K562 (cell line): ENCODE data around the gene PATJ. TPM values are rescaled to one million over a fixed set of nuclear protein-coding genes. Genes with fewer than 3 reads are reported as not detected.

ENCODE experiments used
- ATAC-seq: fragments of 200-7000 bp; cut with Tn5 transposase; 3 replicates; pipeline ENCODE4 v1.9.1; 2020; ENCODE audit warnings: moderate library complexity
- BruUV-seq: library from RNA; stranded (reverse); fragments of 400-500 nt; replicated peaks from 2 replicates; lab custom pipeline; 2021; lab: Mats Ljungman, UMichigan
- CTCF ChIA-PET: fragments of 300-600 bp; formaldehyde crosslinking; extraction: SDS; loops from one replicate; lab custom pipeline; 2021; ENCODE audit warnings: low intra/inter-chr PET ratio; lab: Yijun Ruan, JAX
- POLR2A ChIA-PET: fragments of 300-600, 350-650 bp; sonication (Branson Sonifier 250); formaldehyde crosslinking; extraction: SDS; loops from one replicate; lab custom pipeline; 2021; ENCODE audit warnings: antibody characterized with exemption, inconsistent platforms; lab: Yijun Ruan, JAX
- DNase-seq, 4 experiments: peaks; one replicate each; pipeline versions ENCODE4 v3.0.0 to v3.0.0-alpha.2; 2011 to 2018; ENCODE audit warnings: low spot score in 3 of 4, mixed read lengths in 3 of 4; ENCODE audit errors: extremely low read depth in 1 of 4
- FAIRE-seq: peaks from 2 replicates; lab custom pipeline; 2011; peaks lifted over from hg19 to GRCh38; lab: Jason Lieb, UNC
- H2AFZ ChIP-seq: 2 replicates; pipeline ENCODE4 v1.6.0; 2011; ENCODE audit warnings: low read depth, low read length, control low read depth, inconsistent platforms
- H3K27ac ChIP-seq: fragments of 200-600 bp; 3 replicates; pipeline ENCODE4 v1.8.0; 2011; ENCODE audit warnings: low read depth, mild to moderate bottlenecking, control low read depth, inconsistent platforms, low read length, moderate library complexity, mixed read lengths; ENCODE audit errors: extremely low read depth
- H3K27me3 ChIP-seq, 2 experiments: fragments of 300-600 bp in 1 of 2; 2 replicates in 1 of 2; 3 replicates in 1 of 2; pipeline versions ENCODE4 v1.6.0 to v1.8.0; 2011; ENCODE audit warnings: inconsistent platforms in 2 of 2, low read length in 2 of 2, mild to moderate bottlenecking in 1 of 2, mixed read lengths in 1 of 2, moderate library complexity in 1 of 2; ENCODE audit not compliant: control insufficient read depth in 2 of 2, insufficient read depth in 2 of 2
- H3K36me3 ChIP-seq: fragments of 300-600 bp; 3 replicates; pipeline ENCODE4 v1.8.0; 2011; ENCODE audit warnings: mild to moderate bottlenecking, low read length, inconsistent platforms; ENCODE audit not compliant: control insufficient read depth, insufficient read depth
- H3K4me1 ChIP-seq, 2 experiments: fragments of 200-600 bp in 1 of 2; replicated peaks in 1 of 2; 2 replicates in 1 of 2; 3 replicates in 1 of 2; pipeline versions ENCODE4 v1.5.1 to v1.8.0; 2011; ENCODE audit warnings: inconsistent platforms in 2 of 2, low read length in 2 of 2, mild to moderate bottlenecking in 1 of 2, mixed read lengths in 1 of 2, moderate library complexity in 1 of 2; ENCODE audit not compliant: control insufficient read depth in 2 of 2, insufficient read depth in 2 of 2
- H3K4me2 ChIP-seq: 2 replicates; pipeline ENCODE4 v1.6.1; 2011; ENCODE audit warnings: low read length, control low read depth, inconsistent platforms, mixed read lengths; ENCODE audit not compliant: insufficient read depth
- H3K4me3 ChIP-seq: fragments of 200-600 bp; sonication (generic), shearing (Covaris generic); 2 replicates; pipeline ENCODE4 v1.5.1; 2016; ENCODE audit warnings: control low read depth, inconsistent platforms
- H3K79me2 ChIP-seq: fragments of 200-600 bp; 3 replicates; pipeline ENCODE4 v1.8.0; 2011; ENCODE audit warnings: low read length, inconsistent platforms; ENCODE audit not compliant: control insufficient read depth, insufficient read depth
- H3K9ac ChIP-seq, 2 experiments: 2 replicates each; pipeline versions ENCODE4 v1.6.0 to v1.6.1; 2011; ENCODE audit warnings: low read depth in 2 of 2, low read length in 2 of 2, control low read depth in 1 of 2, inconsistent platforms in 1 of 2, mild to moderate bottlenecking in 1 of 2, mixed read lengths in 1 of 2; ENCODE audit not compliant: insufficient read depth in 1 of 2
- H3K9me1 ChIP-seq: one replicate; pipeline ENCODE4 v1.6.0; 2011; ENCODE audit warnings: inconsistent platforms, mild to moderate bottlenecking, low read length, moderate library complexity; ENCODE audit not compliant: control insufficient read depth, insufficient read depth
- H3K9me3 ChIP-seq: replicated peaks from 2 replicates; pipeline ENCODE4 v1.5.1; 2011; ENCODE audit warnings: low read depth, low read length, inconsistent platforms; ENCODE audit not compliant: control insufficient read depth, insufficient read depth
- H4K20me1 ChIP-seq: replicated peaks from 2 replicates; pipeline ENCODE4 v1.6.1; 2011; ENCODE audit warnings: low read length, inconsistent platforms, mixed read lengths; ENCODE audit not compliant: control insufficient read depth, insufficient read depth
- BMI1 ChIP-seq: fragments of 150-350 bp; IDR thresholded peaks from 2 replicates; pipeline ENCODE4 v1.6.1; 2014; ENCODE audit warnings: low read length
- BRD9 ChIP-seq: fragments of 450-650 bp; IDR thresholded peaks from 2 replicates; pipeline ENCODE4 v1.6.1; 2018; ENCODE audit warnings: low read depth; ENCODE audit not compliant: partially characterized antibody
- DMBX1 ChIP-seq: fragments of 250-450 bp; sonication (Bioruptor Pico); IDR thresholded peaks from 2 replicates; pipeline ENCODE4 v1.8.0; 2022; ENCODE audit warnings: inconsistent platforms, mild to moderate bottlenecking, moderate library complexity, borderline replicate concordance
- EWSR1 ChIP-seq: fragments of 450-650 bp; IDR thresholded peaks from 2 replicates; pipeline ENCODE4 v1.6.1; 2018; ENCODE audit warnings: borderline replicate concordance, mild to moderate bottlenecking, low read depth, moderate library complexity; ENCODE audit not compliant: partially characterized antibody
- GATA2 ChIP-seq: sonication (generic); formaldehyde crosslinking; IDR thresholded peaks from 2 replicates; pipeline ENCODE4 v1.4.0; 2020; ENCODE audit warnings: mild to moderate bottlenecking, missing genetic modification reagents
- HDAC8 ChIP-seq: fragments of 450-650 bp; IDR thresholded peaks from 2 replicates; pipeline ENCODE4 v1.6.1; 2016; ENCODE audit warnings: mild to moderate bottlenecking, missing genetic modification characterization, moderate library complexity, missing compliant biosample characterization
- NR1H2 ChIP-seq: sonication (generic); formaldehyde crosslinking; IDR thresholded peaks from 2 replicates; pipeline ENCODE4 v1.4.0; 2020; ENCODE audit warnings: mild to moderate bottlenecking, missing genetic modification reagents
- NR2C2 ChIP-seq, 2 experiments: fragments of 200-800 bp in 1 of 2; sonication (Bioruptor generic) in 1 of 2; sonication (generic) in 1 of 2; formaldehyde crosslinking in 1 of 2; IDR thresholded peaks; 2 replicates each; pipeline versions ENCODE4 v1.6.1 to v1.8.0; 2016 to 2022; ENCODE audit warnings: mild to moderate bottlenecking in 1 of 2, missing compliant biosample characterization in 1 of 2, missing genetic modification characterization in 1 of 2, missing genetic modification reagents in 1 of 2
- NUFIP1 ChIP-seq: fragments of 450-650 bp; IDR thresholded peaks from 2 replicates; pipeline ENCODE4 v1.6.1; 2018; ENCODE audit not compliant: partially characterized antibody
- POLR2A ChIP-seq: fragments of 450-650 bp; conservative IDR thresholded peaks from 2 replicates; pipeline ENCODE4 v1.6.1; 2016
- ZNF282 ChIP-seq: sonication (generic); formaldehyde crosslinking; IDR thresholded peaks from 2 replicates; pipeline ENCODE4 v1.8.1; 2023; ENCODE audit warnings: missing genetic modification reagents
- ZNF316 ChIP-seq: fragments of 450-650 bp; IDR thresholded peaks from 2 replicates; pipeline ENCODE4 v1.6.1; 2016
- ZNF408 ChIP-seq: fragments of 250-450 bp; sonication (Bioruptor Pico); IDR thresholded peaks from 2 replicates; pipeline ENCODE4 v1.4.0; 2020; ENCODE audit warnings: low read depth, mild to moderate bottlenecking, moderate library complexity
- ZNF77 ChIP-seq: fragments of 250-450 bp; sonication (Bioruptor Pico); IDR thresholded peaks from 2 replicates; pipeline ENCODE4 v1.5.0; 2020
- WGBS: fragments of 100-300 bp; shearing (Covaris generic); methylation state at CpG from one replicate; pipeline ENCODE4 v1.1.6; 2016; ENCODE audit warnings: low coverage, mixed read lengths; ENCODE audit not compliant: insufficient coverage; ENCODE audit errors: missing lambda C conversion rate; 5-methylcytosine and 5-hydroxymethylcytosine counted together
- in situ Hi-C: fragments of 300-500 bp; cut with MboI; formaldehyde crosslinking; loops from 4 replicates; pipeline ENCODE4 v1.15.0; 2018; ENCODE audit warnings: inconsistent platforms, mixed read lengths
- intact Hi-C: fragments of 100-400 bp; cut with micrococcal nuclease; formaldehyde crosslinking; loops from 2 replicates; pipeline ENCODE4 v1.14.2; 2022
- polyA plus RNA-seq, 8 experiments: library from polyadenylated mRNA; depleted of rRNA in 4 of 8; stranded (reverse) in 5 of 8; unstranded in 3 of 8; fragments of >200 nt; fragmentation: Nextera tagmentation in 2 of 8; fragmentation: Illumina TruSeq in 1 of 8; extraction: Ambion mirVana in 2 of 8; extraction: Trizol in 1 of 8; gene quantifications; 2 replicates each; pipeline versions ENCODE4 v1.2.1 to v1.2.3, GENCODE V29; 2011 to 2014; ENCODE audit warnings: inconsistent platforms in 1 of 8, missing spikeins in 1 of 8
- total RNA-seq, 7 experiments: library from RNA; depleted of rRNA in 6 of 7; stranded (reverse); fragments of >200 nt in 6 of 7; fragmentation: Illumina TruSeq in 2 of 7; extraction: Trizol in 2 of 7; gene quantifications; 2 replicates each; pipeline versions ENCODE4 v1.2.1 to v1.2.3, GENCODE V29; 2011 to 2021; ENCODE audit warnings: low replicate concordance in 1 of 7
- TF ChIP-seq, protein P1 (sequence below), 2 experiments: fragments of 450-650 bp; formaldehyde crosslinking in 1 of 2; IDR thresholded peaks; 2 replicates each; pipeline versions ENCODE4 v1.4.0 to v1.6.1; 2014 to 2020; ENCODE audit warnings: mild to moderate bottlenecking in 2 of 2, borderline replicate concordance in 1 of 2, low read depth in 1 of 2

Gene PATJ
- total and polyA plus RNA-seq, 9 of the 15 experiments (the other 6 are each of a cell fraction or from before 2014, with no cell fraction given): 0.22 TPM; not detected in 8

DNA sequence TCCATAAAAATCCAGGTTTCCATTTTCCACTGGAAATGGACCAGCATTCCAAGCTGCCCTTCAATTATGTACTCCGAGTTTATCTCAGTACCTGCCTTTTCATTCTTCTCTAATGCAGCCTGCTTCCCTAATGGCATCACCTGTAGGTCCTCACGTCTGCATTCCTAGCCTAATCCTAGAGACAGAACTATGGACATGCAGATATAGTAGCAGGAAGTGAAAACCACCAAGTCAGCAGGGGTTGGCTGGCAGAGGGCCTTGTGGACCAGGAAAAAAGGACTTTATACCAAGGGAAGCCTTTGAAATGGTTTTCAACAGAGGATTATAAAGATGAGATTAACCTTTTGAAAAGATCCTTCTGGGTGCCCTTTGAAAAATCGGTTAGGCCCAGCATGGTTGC lies 316.7 kb downstream of the PATJ start:
- Histone ChIP-seq H2AFZ (no peak overlapping the region), H3K4me2 (no peak overlapping the region), H3K27me3 (peaks cover 0 to 4% of the 10 kb centered on the region in 2 experiments; a peak in 2 of 5 replicates), H3K9ac (no peak overlapping the region), H3K9me3 (no peaks in the 10 kb centered on the region), H3K27ac (no peak overlapping the region), H3K4me3 (no peak overlapping the region), H4K20me1 (no peaks in the 10 kb centered on the region; the same call in 1 of the 2 replicates), H3K9me1 (no peaks in the 10 kb centered on the region), H3K79me2 (no peaks in the 10 kb centered on the region), H3K36me3 (no peaks in the 10 kb centered on the region), H3K4me1 (no peaks in the 10 kb centered on the region; a peak in 1 of 5 replicates)
- FAIRE-seq (no peak), DNase-seq (no peak), ATAC-seq (no peak)
- ChIA-PET CTCF (no interaction called here), POLR2A (no interaction called here)
- no peak for TF ChIP-seq NR1H2
- TF ChIP-seq, protein P1, sequence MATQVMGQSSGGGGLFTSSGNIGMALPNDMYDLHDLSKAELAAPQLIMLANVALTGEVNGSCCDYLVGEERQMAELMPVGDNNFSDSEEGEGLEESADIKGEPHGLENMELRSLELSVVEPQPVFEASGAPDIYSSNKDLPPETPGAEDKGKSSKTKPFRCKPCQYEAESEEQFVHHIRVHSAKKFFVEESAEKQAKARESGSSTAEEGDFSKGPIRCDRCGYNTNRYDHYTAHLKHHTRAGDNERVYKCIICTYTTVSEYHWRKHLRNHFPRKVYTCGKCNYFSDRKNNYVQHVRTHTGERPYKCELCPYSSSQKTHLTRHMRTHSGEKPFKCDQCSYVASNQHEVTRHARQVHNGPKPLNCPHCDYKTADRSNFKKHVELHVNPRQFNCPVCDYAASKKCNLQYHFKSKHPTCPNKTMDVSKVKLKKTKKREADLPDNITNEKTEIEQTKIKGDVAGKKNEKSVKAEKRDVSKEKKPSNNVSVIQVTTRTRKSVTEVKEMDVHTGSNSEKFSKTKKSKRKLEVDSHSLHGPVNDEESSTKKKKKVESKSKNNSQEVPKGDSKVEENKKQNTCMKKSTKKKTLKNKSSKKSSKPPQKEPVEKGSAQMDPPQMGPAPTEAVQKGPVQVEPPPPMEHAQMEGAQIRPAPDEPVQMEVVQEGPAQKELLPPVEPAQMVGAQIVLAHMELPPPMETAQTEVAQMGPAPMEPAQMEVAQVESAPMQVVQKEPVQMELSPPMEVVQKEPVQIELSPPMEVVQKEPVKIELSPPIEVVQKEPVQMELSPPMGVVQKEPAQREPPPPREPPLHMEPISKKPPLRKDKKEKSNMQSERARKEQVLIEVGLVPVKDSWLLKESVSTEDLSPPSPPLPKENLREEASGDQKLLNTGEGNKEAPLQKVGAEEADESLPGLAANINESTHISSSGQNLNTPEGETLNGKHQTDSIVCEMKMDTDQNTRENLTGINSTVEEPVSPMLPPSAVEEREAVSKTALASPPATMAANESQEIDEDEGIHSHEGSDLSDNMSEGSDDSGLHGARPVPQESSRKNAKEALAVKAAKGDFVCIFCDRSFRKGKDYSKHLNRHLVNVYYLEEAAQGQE (IDR thresholded peaks at IDR 0.05; ENCODE audit: borderline replicate concordance): no peak
- TF ChIP-seq, protein P1 (CRISPR knock-in tag; IDR thresholded peaks at IDR 0.05; ENCODE audit: low read depth): no peak
- no peak for TF ChIP-seq ZNF408 (CRISPR knock-in tag)
- no peak for TF ChIP-seq HDAC8 (tag)
- no peak for TF ChIP-seq DMBX1 (CRISPR knock-in tag)
- no peak for TF ChIP-seq NUFIP1
- no peak for TF ChIP-seq ZNF316
- no peak for TF ChIP-seq NR2C2 (CRISPR knock-in tag; IDR thresholded peaks at IDR 0.05)
- no peak for TF ChIP-seq NR2C2 (tag; IDR thresholded peaks at IDR 0.05)
- TF ChIP-seq BRD9: no peak
- no peak for TF ChIP-seq EWSR1
- TF ChIP-seq BMI1: no peak
- no peak for TF ChIP-seq GATA2 (CRISPR knock-in tag)
- TF ChIP-seq POLR2A: no peak
- TF ChIP-seq ZNF282 (CRISPR knock-in tag): no peak
- no peak for TF ChIP-seq ZNF77 (CRISPR knock-in tag)
- WGBS: 0% methylated on average over 3 of the region's 3 CpGs
- in situ Hi-C loops (no loop called here), intact Hi-C loops (no loop called here)
- no TSS peak for BruUV-seq
